ENCODE results near the gene CCDC93.

DNA sequence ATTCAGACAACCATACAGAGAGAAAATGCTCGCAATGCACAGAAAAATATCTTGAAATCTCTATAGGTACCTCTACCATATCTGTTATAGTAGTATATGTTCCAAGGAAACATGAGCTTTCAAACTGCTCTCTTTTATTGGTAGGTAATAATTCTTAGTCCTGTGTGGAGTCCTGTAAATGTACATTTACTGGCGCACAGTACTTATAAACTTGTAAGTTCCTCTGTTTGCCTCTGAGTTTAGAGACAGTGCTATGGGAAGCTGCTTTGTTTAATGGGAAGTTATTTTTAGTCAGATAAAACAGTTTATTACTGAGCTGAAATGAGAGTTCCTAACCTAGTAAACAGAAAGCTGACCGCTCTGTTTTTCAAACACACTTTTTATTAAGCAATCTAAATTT lies 52.7 kb downstream of the CCDC93 start:
- no peak for TF ChIP-seq EZH2phosphoT487 (IDR thresholded peaks at IDR 0.05; ENCODE audit: insufficient read depth, low read depth)
- no peak for TF ChIP-seq EZH2 (IDR thresholded peaks at IDR 0.05; ENCODE audit: insufficient read depth, poor library complexity, severe bottlenecking)
